SU-DHL-6 (cell line): ENCODE measurements around the gene STK39.

Experiments
- H2AFZ ChIP-seq: fragments of 200-600 bp; sonication (generic); 2 replicates; pipeline ENCODE4 v1.6.1; 2014; ENCODE audit warnings: low read depth, mild to moderate bottlenecking, moderate library complexity, mixed read lengths, antibody characterized with exemption, low read length; ENCODE audit not compliant: severe bottlenecking
- H3F3A ChIP-seq: fragments of 200-600 bp; shearing (Covaris generic); 2 replicates; pipeline ENCODE4 v1.6.0; 2016; ENCODE audit warnings: antibody characterized with exemption, mild to moderate bottlenecking; ENCODE audit not compliant: insufficient read depth
- H3K27ac ChIP-seq: fragments of 200-600 bp; sonication (generic); 2 replicates; pipeline ENCODE4 v1.5.1; 2016; ENCODE audit warnings: low read depth, mild to moderate bottlenecking, low read length, moderate library complexity, mixed read lengths
- H3K27me3 ChIP-seq: fragments of 200-600 bp; sonication (generic), shearing (Covaris generic); 2 replicates; pipeline ENCODE4 v1.6.0; 2014; ENCODE audit warnings: mild to moderate bottlenecking, low read length
- H3K36me3 ChIP-seq: fragments of 200-600 bp; sonication (generic); 2 replicates; pipeline ENCODE4 v1.6.1; 2014; ENCODE audit warnings: mild to moderate bottlenecking, low read length, mixed read lengths
- H3K4me2 ChIP-seq: fragments of 300-600, 200-600 bp; shearing (Covaris generic), sonication (generic); 2 replicates; pipeline ENCODE4 v1.6.0; 2014; ENCODE audit warnings: low read length, low read depth, mild to moderate bottlenecking; ENCODE audit not compliant: poor library complexity, severe bottlenecking
- H3K4me3 ChIP-seq: fragments of 200-600 bp; sonication (generic); 2 replicates; pipeline ENCODE4 v1.5.1; 2014; ENCODE audit warnings: antibody characterized with exemption, low read length, mild to moderate bottlenecking, mixed read lengths; ENCODE audit not compliant: insufficient read depth, poor library complexity, severe bottlenecking
- H3K79me2 ChIP-seq: fragments of 200-600 bp; sonication (generic); 2 replicates; pipeline ENCODE4 v1.6.1; 2014; ENCODE audit warnings: mild to moderate bottlenecking, low read length, moderate library complexity; ENCODE audit not compliant: insufficient read depth
- H3K9ac ChIP-seq: fragments of 200-600 bp; sonication (generic); 2 replicates; pipeline ENCODE4 v1.7.0; 2014; ENCODE audit warnings: mild to moderate bottlenecking, low read length
- H3K9me2 ChIP-seq: fragments of 200-600 bp; sonication (generic); replicated peaks from 2 replicates; pipeline ENCODE4 v1.6.1; 2014; ENCODE audit warnings: low read length; ENCODE audit not compliant: insufficient read depth
- H3K9me3 ChIP-seq: fragments of 200-600 bp; sonication (generic); 2 replicates; pipeline ENCODE4 v1.6.1; 2014; ENCODE audit warnings: low read length, mixed read lengths; ENCODE audit not compliant: insufficient read depth
- H4K20me1 ChIP-seq: fragments of 200-600 bp; sonication (generic); 2 replicates; pipeline ENCODE4 v1.6.1; 2014; ENCODE audit warnings: low read depth, mild to moderate bottlenecking, antibody characterized with exemption, low read length, moderate library complexity, mixed read lengths
- CTCF ChIP-seq: fragments of 200-600 bp; sonication (generic); IDR thresholded peaks from one replicate; pipeline ENCODE4 v1.5.1; 2017; ENCODE audit warnings: antibody characterized with exemption, mild to moderate bottlenecking, low read length, moderate library complexity; ENCODE audit not compliant: insufficient read depth, poor library complexity, severe bottlenecking
- EZH2phosphoT487 ChIP-seq: fragments of 200-600 bp; sonication (generic), shearing (Covaris generic); conservative IDR thresholded peaks from 2 replicates; pipeline ENCODE4 v1.6.1; 2018; ENCODE audit warnings: mild to moderate bottlenecking, antibody characterized with exemption, low read length, moderate library complexity, mixed read lengths

STK39 gene

GRCh38 chr2:168015274-168015953, 232.0 kb downstream of the STK39 start:
- Histone ChIP-seq H3K9me2 (no peaks in the 10 kb centered on the region), H3K36me3 (no peaks in the 10 kb centered on the region), H3F3A (no peaks in the 10 kb centered on the region), H3K27me3 (no peaks in the 10 kb centered on the region), H3K4me3 (no peak overlapping the region), H3K79me2 (no peaks in the 10 kb centered on the region), H3K27ac (no peak overlapping the region), H3K9me3 (no peaks in the 10 kb centered on the region), H4K20me1 (no peaks in the 10 kb centered on the region), H2AFZ (no peak overlapping the region), H3K4me2 (no peak overlapping the region), H3K9ac (no peak overlapping the region)
- no peak for TF ChIP-seq EZH2phosphoT487
- TF ChIP-seq CTCF = no peak

GRCh38 chr2:168009900-168010299, 237.5 kb downstream of the STK39 start:
- Histone ChIP-seq H3K9me2 (no peaks in the 10 kb centered on the region), H3K4me3 (no peak overlapping the region), H3F3A (no peaks in the 10 kb centered on the region), H3K27ac (no peak overlapping the region), H3K79me2 (no peaks in the 10 kb centered on the region), H2AFZ (no peak overlapping the region), H4K20me1 (no peaks in the 10 kb centered on the region), H3K27me3 (no peaks in the 10 kb centered on the region), H3K4me2 (no peak overlapping the region), H3K9me3 (no peaks in the 10 kb centered on the region), H3K36me3 (no peaks in the 10 kb centered on the region), H3K9ac (no peak overlapping the region)
- TF ChIP-seq EZH2phosphoT487 (no peak), CTCF (no peak)

- Histone ChIP-seq H2AFZ (no peak overlapping the region), H3K4me2 (no peak overlapping the region), H3K36me3 (no peaks in the 10 kb centered on the region), H3K4me3 (no peak overlapping the region), H3K27ac (no peak overlapping the region), H3K79me2 (no peaks in the 10 kb centered on the region), H3K9me2 (no peaks in the 10 kb centered on the region), H3K27me3 (no peaks in the 10 kb centered on the region), H3K9me3 (no peaks in the 10 kb centered on the region), H3F3A (no peaks in the 10 kb centered on the region), H4K20me1 (no peaks in the 10 kb centered on the region), H3K9ac (no peak overlapping the region)
- TF ChIP-seq EZH2phosphoT487 (no peak), CTCF (no peak)
These were observed 238.7 kb downstream of the STK39 start for GRCh38 chr2:168008646-168009195.
